ENCODE measurements around the gene AFM.

DNA sequence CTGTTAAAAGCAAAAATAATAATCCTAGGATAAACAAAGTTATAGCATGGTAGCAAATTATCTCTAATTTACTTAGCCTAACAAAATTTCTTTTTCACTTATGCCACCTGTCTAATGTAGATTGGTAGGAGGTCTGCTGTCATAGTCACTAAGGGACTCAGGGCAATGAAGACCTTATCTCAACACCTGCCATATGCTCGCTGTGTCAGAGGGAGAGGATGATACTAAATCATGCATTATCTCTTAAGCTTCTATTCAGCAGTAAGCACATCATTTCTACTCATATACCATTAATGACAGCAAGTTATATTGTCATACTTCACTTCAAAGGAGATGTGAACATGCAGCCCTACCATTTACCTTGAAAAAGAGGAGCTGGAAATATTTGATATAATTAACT lies 44.1 kb downstream of the AFM start:
- TF ChIP-seq, protein P1, sequence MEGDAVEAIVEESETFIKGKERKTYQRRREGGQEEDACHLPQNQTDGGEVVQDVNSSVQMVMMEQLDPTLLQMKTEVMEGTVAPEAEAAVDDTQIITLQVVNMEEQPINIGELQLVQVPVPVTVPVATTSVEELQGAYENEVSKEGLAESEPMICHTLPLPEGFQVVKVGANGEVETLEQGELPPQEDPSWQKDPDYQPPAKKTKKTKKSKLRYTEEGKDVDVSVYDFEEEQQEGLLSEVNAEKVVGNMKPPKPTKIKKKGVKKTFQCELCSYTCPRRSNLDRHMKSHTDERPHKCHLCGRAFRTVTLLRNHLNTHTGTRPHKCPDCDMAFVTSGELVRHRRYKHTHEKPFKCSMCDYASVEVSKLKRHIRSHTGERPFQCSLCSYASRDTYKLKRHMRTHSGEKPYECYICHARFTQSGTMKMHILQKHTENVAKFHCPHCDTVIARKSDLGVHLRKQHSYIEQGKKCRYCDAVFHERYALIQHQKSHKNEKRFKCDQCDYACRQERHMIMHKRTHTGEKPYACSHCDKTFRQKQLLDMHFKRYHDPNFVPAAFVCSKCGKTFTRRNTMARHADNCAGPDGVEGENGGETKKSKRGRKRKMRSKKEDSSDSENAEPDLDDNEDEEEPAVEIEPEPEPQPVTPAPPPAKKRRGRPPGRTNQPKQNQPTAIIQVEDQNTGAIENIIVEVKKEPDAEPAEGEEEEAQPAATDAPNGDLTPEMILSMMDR (IDR thresholded peaks at IDR 0.05) = no peak
- no peak for TF ChIP-seq EZH2phosphoT487 (IDR thresholded peaks at IDR 0.05)
